ENCODE measurements around the gene FCN1.

GRCh38 chr9:134918646-134919045, 934 bp upstream of the FCN1 start:
- TF ChIP-seq CTCF (conservative IDR thresholded peaks at IDR 0.05; ENCODE audit: low read length): no peak
- no peak for TF ChIP-seq EZH2phosphoT487 (IDR thresholded peaks at IDR 0.05; ENCODE audit: borderline replicate concordance)

All from Loucy (cell line).